Mammary epithelial cell (primary cell): ENCODE data around the gene NAA15.

Experiments
- EZH2 ChIP-seq: IDR thresholded peaks from 2 replicates; pipeline ENCODE4 v1.6.1; 2012; ENCODE audit warnings: low read length, inconsistent platforms, borderline replicate concordance
- TF ChIP-seq, protein P1 (sequence below), 2 donors: IDR thresholded peaks in 1 of 2; conservative IDR thresholded peaks in 1 of 2; 2 replicates each; pipeline ENCODE4 v1.5.1; 2011 to 2012; ENCODE audit warnings: inconsistent platforms in 2 of 2, low read length in 2 of 2, mild to moderate bottlenecking in 2 of 2, control low read depth in 1 of 2, low read depth in 1 of 2; ENCODE audit not compliant: insufficient read depth in 1 of 2; ENCODE audit errors: extremely low read depth in 1 of 2

DNA sequence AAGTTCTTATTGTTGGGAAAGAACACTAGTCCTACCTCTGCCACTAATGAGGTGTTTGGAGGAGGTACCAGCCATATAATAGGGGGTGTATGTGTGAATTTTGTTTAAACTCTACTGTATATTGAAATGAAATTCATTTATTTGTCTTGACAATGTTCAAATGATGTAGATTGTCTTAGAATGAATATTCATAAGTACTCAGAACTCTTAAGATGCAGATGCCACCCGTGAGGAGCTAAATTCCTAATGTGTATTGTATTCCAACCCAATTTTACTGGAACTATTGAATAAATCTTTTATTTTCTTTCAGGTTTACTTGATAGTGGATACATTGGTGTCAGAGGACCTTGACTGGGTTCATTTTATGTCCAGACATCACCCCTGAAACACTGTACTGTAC is 88.7 kb downstream of the NAA15 start:
- TF ChIP-seq, protein P1, sequence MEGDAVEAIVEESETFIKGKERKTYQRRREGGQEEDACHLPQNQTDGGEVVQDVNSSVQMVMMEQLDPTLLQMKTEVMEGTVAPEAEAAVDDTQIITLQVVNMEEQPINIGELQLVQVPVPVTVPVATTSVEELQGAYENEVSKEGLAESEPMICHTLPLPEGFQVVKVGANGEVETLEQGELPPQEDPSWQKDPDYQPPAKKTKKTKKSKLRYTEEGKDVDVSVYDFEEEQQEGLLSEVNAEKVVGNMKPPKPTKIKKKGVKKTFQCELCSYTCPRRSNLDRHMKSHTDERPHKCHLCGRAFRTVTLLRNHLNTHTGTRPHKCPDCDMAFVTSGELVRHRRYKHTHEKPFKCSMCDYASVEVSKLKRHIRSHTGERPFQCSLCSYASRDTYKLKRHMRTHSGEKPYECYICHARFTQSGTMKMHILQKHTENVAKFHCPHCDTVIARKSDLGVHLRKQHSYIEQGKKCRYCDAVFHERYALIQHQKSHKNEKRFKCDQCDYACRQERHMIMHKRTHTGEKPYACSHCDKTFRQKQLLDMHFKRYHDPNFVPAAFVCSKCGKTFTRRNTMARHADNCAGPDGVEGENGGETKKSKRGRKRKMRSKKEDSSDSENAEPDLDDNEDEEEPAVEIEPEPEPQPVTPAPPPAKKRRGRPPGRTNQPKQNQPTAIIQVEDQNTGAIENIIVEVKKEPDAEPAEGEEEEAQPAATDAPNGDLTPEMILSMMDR (conservative IDR thresholded peaks at IDR 0.05 in 1 of 2, IDR thresholded peaks at IDR 0.05 in 1 of 2; ENCODE audit: extremely low read depth in 1 of 2, insufficient read depth in 1 of 2, low read depth in 1 of 2, low read length in 2 of 2): no peak
- no peak for TF ChIP-seq EZH2
